Stimulated activated CD4-positive, alpha-beta T cell treated with anti-CD3 and anti-CD28 coated beads, Interleukin-15, amount 100 ng/mL, for 24 hours (primary cell): Measurements from ENCODE around the gene CCN6.

Source experiments
- DNase-seq: peaks from one replicate; pipeline ENCODE4 v3.0.0-alpha.2; 2020

CCN6 gene

DNA sequence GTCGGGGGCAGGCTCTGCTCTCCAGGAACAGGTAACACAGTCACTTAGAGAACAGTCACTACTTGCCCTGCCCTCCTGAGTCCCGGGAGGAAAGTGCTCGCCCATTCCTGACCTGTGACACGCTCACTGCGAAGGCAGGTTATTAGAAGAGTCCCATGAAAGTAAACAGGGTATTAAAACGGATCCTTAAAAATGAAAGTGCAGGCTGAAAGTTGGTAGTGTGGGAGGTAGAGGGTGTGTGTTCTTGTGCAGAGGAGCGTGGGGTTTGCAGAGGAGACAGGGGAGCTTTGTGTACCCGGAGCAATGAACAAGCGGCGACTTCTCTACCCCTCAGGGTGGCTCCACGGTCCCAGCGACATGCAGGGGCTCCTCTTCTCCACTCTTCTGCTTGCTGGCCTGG, at the start of gene CCN6:
Gene CCN6 (plus strand): TSS at position 104 of the 400 bp plus-strand sequence. CDS start 254 bp downstream, at position 358.
- no peak for DNase-seq

DNA sequence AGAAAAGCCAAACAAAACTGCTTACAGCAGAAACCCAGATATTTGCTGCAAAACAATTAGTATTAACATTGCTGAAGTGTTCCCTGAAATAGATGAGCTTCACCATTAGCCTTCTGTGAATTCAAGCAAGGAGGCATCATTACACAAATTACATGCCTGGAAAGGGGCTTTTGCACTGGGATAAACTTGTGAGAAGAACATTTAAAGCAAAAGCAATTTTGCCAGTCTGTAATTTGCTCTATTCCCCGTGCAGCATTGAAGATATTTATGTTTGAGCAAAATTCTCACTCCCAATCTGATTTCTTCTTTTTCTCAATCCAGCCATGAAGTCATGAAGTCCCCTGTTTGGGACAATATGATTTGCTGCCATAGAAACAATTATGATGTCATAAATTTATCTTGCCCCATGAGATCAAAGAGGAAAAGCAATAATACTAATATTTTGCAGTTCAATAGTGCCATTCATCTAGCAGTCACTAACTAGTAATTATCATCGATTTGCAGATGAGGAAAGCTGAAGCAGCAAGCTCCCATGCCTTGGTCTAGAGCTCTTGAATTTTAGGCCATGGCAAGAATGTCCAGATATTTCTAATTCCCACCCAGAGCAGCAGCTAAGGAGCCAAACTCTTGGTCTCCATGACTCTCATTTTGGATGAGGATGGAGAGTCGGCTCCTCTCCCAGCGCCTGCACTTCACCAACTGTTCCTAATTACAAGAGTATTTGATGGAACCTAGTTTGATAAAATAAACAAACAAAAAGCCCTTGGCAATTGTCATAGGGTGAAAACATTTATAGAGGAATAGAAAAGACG, 49.5 kb upstream of the CCN6 start:
- no peak for DNase-seq

DNA sequence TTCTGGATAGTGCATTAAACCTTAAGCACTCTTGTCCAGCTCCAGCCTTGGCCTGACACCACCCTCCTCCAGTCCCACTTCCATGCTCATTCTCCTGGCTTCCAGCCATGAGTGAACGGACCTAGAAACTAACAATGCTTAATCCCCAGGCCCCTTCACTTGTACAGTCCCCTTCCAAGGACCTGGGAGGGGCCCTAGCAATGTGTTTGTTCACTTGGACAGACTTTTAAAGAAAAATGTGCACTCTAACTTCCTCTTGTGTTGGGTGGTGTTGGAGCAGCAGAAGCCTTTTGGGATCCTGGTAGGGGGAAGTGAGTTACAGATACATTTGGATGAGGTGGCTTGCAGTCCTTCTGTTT, 48.9 kb upstream of the CCN6 start:
- no peak for DNase-seq

DNA sequence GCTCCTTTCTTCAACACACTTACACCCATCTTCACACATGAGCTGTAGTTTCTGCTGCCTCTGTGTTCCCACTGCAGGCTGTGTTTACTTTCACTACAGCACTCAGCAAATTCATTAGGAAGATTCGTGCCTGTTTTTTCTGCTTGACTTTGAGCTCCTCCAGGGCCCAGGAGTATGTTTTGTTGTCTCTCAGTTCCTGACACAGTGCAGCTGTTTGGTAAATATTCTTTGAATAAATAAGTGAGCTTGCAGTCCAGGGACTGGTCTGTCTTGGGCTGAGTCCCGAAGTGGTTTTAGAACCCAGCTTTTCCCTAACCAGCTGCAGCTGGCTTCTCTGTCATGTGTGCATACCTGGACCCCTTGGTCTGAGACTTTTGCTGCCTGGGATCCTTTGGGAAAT, 46.6 kb upstream of the CCN6 start:
- no peak for DNase-seq

DNA sequence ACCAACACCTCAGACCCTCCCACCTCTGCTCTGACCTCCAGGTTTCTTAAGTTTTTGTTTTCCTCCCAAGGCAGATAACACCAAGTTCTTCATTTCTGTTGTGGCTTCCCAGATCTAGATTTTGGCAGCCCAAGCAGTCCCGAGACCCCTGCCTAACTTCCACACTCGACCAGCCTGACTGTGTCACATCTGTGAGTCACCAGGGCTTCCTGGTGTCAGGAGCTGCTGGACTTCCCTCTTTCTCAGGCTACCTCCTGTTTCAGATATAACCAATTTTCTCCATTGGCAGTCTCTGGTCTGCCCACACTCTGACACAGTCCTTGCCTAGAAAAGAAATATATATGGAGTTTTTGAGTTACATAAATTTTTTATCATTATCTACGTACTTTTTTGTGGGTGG, 46.1 kb upstream of the CCN6 start:
- DNase-seq, result no peak

DNA sequence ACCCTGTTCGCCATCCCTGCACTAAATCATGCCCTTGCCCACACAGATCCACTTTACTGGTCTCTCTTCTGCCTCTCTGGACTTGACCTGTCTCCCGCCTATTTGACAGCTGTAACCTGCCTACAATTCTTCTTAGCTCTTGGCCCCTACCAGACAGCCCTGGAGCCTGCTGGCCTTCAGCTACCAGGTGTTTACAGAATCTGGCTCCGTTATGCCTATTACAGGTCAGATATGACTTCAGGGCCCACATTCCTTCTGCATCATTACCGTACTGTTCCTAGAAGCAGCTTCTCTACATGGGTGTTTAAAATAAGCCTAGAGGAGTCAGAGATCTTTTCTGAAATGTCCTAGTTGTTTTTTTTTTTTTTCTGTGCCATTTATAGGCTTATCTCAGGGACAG, 45.4 kb upstream of the CCN6 start:
- DNase-seq, result no peak

DNA sequence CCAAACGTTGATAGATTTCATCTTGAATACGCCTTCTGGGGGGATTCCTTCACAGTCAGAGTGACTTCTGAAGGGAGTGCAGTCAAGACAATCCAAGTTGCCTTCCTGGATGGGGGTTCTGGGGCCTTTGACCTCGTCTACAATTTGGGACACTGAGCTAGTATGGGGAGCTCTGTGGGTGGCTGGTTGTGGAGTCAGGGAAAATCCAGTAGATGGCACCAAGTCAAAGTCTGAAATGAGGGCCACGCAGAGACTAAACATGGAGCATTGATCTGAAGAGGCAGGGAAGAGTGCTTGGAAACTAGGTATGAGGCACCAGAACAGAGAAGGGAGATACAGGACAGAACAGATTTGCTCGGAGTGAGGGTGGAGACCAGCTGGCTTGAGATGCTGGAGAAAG, 43.6 kb upstream of the CCN6 start:
- DNase-seq, result no peak

DNA sequence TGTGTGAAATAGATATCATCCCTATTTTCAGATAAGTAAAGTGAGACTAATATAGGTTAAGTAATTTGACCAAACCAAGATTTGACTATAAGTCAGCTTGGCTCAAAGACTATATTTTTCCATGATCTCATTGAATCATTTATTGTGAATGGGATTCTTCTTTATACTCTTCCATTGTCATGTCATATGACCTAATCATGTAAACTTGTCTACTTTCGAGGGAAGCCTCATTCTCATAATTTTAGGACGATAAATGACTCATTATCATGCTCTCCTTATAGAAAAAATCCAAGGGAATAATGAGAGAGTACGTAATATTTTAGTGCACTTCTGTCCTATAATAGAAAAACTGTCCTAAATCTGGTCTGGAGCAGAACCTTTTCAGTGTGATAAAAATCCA, 40.9 kb upstream of the CCN6 start:
- DNase-seq, result no peak

DNA sequence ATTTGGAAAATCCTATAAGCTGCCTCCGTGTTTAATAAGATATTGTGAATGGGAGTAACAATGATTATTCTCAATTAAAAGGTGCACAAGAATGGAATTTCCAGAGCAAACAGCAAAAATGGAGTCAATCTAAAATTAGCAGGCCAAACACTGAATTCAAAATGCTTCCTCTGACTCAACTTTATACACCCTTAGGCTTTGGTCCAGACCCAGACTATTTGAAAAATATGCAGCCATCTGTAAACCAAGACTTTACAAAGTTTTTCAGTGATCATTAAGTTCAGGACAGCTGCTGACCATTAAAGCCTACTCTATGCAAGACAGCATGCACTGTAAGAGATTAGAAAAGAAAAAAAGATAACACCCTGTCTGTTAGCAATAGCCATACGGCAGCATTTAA, 39.4 kb upstream of the CCN6 start:
- no peak for DNase-seq

DNA sequence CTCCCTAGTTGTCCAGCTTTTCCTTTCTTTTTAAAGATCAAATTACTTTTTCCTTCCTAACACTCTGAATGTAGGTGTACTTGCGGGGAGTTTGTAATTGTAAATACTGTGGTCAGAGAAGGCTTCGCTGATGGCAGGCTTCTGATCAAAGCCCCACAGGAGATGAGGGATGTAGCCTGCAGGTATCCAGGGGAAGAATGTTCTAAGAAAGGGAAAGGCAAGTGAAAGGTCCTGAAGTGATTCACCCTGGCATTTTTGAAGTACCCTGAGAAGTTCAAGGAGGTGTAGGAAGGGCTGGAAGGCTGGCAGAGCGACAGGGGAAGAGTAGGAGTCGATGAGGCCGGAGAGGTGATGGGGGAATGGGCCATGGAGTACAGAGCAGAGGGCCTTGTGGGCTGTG, 38.2 kb upstream of the CCN6 start:
- no peak for DNase-seq

DNA sequence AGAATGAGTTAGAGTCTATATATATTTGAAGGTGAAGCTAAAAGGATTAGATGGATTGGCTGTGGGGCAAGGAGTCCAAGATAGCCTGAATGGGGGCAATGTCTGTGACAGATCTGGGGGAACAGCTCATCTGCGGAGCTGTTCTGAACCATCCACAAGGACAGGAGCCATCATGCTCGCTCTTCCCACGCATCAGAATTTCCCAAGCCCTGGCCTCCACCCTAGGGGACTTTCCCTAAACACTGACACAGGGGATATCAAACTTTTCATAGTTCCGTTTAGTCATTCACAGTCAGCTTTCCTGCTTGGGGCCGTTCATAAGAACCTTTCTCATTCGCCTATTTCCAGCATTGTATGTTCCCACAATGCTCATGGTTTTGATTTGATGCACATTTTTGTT, 37.6 kb upstream of the CCN6 start:
- DNase-seq, result peak; percentile 84

DNA sequence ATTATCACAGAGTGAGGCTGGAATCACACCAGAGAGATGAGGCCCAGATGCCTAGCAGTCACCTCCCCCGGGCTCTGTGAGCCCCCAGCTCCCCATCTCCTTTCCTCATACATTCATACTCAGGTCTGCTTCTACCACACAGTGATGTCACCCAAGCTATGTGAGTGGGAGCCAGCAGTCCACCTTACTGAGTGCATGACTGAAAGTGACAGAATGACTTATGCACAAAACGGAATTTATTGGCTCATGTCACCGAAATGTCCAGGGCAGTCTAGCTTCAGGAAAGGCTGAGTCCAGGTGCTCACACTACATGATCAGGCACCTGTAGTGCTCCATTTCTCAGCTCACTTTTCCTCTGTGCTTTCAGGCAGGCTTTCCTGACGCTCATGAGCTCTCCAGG, 36.7 kb upstream of the CCN6 start:
- peak; percentile 67 for DNase-seq

DNA sequence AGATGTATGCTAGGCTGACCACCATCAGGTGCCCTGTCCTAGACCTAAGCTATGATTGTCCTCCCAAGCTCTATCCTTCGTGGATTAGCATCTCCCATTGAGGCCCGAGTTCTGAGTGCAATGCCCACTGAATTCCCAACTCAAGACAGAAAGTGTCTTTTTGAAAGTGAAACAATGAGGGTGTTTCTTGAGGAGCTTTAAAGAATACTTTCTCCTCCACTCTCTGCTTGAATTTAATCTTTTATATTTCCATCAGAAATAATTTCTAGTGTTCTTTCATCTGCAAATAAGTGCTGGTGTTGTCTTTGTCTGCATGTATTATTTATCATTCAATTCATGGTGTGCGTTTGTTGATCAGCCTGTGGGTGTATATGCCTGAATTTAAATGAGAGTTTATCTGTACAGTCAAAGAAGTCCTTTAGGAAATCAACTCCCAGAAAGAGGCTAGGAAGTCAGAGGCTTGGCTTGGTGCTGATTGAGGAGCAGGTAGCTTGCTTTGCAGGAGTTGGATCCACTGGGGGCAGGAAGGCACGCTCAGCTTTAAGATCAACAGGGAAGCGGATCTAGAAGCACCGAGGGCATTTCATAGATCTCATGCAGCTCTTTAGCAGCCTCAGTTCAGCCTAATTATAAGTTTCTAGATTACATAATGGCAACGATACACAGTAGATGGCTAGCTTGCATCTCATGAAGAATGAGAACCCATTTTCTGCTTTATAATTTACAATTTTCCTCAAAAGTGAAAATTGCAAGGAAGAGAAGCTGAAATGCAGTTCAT, 36.0 kb upstream of the CCN6 start:
- no peak for DNase-seq

DNA sequence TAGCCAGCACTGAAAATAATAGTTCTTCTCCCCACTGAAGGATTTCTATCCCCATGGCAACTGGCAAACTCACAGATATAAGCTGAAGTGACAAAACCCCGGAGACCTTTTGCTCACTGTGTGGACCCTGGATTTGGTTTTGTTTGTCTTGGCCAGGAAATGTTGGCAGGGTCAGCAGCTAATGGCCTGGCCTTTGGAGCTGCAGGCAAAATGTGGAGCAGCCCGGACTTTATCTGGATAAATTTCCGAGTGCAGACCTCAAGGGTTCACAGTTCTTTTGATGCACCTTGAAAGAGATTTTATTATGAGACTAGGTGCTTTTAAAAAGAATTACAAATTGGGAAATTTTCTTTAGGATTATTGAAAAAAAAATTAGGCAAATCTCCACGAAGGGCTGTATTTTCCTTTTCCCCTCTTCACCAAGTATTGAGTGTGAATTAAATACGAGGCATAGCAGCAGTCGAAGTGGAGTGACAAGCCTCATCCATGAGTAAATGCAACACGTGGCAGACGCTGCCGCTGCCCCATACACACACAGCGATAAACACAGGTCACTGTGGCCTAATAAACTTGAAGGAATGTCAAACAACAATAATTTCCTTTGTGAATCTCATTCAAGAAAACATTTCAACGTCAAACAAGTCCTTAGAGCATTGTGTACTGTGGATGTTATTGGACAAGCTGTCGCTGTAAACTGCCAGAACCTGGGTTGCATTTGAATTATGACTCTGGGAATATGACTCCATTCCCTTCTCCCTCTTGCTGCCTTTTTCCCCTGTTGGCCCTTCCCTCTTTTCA, 35.1 kb upstream of the CCN6 start:
- DNase-seq, result no peak

DNA sequence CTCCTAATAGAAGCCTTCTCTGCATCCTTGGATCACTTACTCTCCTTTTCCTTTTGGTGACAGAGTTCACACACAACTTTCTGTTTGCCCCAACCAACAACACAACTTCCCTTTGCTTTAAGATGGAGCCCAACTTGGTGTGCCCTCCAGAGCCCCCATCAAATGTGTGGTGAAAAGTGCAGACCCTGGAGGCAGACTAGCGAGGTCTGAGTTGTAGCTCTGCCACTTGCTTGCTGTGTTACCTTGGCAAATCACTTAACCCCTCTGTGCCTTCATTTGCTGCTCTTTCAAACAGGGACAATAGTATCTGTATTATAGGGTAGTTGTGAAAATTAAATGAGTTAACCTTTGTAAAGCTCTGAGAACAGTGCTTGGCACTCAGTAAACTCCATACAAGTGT, 34.3 kb upstream of the CCN6 start:
- DNase-seq, result no peak

DNA sequence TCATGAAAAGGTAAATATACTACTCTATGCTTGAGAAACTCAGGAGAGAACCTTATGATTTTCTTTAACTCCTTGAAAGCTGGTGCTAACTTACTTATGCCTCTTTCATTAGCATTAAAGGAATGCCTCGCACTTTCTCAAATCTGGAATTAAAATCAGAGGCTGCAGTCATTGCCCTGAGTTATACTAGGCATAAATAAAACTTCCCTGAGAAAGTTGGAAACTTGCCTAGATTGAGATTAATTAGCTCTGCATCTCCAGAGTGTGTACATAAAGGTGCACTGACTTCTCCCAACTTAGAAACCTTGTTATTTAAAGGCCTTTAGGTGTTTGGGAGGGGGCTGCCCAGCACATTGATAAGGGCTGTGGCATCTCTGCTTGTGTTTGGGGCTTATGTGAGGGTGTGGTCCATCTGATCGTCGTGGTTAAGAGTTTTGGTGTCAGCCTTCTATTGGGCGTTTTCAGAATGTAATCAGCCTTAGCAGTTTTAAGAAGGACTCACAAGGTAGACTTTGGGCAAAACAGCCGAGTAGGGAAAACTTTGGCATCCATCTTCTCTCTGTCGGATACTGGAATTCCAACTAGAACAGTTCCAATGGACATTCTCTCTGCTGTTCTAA, 32.1 kb upstream of the CCN6 start:
- DNase-seq, result no peak

DNA sequence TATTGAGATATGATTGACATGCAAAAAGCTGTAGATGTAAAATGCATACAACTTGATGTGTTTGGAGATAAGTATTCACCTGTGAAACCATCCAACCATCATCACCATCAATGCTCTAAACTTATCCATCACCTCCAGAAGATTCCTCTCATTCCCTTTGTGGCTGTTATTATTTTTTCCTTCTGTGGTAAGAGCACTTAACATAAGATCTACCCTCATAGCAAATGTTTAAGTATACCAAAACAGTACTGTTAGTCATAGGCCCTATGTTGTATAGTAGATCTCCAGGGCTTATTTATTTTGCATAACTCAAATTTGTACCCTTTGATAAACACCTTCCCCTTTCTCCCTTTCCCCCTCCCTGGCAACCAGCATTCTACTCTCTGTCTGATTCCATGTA, 31.2 kb upstream of the CCN6 start:
- DNase-seq, result no peak

DNA sequence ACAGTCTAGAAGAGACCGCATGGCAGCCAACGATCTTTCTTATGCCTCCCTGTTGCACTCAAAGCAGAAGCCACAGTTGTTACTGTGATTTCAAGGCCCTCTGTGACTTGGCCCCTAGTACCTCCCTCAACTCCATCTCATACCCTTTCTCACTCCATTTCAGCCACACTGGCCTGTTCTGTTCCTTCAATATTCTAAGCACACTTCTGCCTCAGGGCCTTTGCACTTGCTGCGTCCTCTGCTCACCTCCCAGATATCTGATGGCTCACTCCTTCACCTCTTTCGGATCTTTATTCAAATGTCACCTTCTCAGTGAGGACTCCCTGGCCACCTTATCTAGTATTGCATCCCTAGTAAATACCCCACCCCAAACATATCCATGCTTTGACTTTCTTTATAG, 29.4 kb upstream of the CCN6 start:
- no peak for DNase-seq

DNA sequence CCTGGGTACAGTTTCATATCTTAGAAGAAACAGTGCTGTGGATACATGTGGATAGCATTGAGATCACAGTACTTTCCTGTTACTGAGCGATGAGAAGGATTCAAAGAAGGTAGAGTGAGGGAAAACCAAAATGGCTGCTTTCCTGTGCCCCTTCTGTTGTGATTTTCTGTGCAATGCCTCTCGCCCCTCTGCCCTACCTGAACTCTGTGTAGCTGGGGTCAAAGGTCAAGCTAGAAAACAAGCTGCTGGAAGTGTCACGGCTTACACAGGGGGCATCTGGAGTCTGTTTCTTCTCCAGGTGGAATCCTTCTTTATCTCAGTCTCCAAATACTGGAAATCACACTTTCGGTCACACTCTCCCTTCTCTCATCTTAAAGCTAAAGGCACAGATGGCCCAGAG, 27.0 kb upstream of the CCN6 start:
- DNase-seq, result no peak

DNA sequence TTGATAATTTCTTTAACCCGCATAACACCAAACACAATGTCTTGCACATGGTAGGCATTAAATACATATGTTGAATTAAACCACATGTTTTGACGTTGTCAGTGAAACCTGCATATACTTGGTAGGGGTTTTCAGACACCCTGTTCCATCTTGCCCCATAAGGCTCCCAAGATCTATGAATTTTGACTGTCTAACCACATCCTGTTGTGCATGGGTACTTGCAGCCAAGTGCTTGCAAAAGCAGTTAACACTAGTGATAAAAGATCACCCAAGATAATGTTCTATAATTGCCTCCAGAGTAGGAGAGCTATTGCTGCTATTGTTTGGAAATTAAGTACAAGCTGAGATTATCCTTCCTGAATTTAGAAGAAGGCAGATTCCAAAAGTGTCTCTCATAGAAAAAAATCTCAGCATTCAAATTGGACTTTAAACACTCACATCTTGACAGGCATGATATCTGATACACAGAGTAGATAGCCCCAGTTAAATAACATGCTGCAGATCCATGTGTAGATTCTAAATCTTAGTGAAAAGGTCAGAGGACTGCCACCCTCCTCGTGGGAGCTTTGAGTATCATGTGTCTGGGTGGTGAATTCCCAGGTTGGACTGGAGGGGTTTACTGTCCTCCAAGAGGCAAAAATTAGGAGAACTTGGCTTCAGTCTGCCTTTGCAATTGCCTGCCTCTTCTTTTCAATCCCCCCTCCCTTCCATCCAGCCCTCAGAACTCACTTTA, 25.8 kb upstream of the CCN6 start:
- peak; percentile 42 for DNase-seq

DNA sequence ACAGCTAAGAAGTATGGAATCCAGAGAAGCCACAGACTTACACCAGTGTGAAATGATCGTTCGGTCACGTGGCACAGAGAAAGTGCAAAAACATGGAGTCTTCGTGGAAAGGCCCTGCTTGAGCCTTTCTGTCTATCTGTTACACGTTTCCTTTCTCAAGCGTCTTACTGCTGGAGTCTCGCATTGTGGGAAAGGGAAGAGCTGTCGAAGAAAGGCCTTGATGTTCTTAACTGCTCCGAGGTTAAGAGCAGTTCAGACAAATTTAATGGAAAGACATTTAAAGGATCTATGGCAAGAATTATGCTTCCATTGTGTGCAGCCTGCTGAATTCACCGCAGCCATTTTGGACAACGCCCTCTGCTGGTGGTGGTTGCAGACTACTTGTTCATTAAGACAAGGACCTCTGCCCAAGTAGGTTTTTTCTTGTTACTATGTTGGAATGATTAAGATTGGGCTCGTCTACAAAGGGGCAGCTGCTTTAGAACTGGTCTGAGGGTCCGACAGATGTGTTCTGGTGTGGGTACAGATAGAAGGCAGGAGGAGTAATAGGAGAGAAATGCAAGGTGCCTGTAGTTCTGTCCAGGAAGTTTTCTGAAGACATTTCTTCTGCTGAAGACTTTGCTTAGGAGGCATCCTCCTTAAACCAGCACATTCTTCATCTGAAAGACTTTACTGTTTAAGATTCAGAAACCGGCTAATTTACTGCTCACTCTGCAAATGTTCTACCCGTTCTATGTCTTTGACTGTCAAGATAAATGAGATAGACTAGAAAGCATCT, 24.7 kb upstream of the CCN6 start:
- peak; percentile 88 for DNase-seq
